ENCODE results near the gene ADORA2A. TPM values are rescaled to one million over a fixed set of nuclear protein-coding genes. Genes with fewer than 3 reads are reported as not detected.
A peak's percentile ranks its signal among the peaks of the same experiment; 100 is the strongest.

ADORA2A gene
- total RNA-seq, 1 experiment from 2014 or later: 3.5 TPM

DNA sequence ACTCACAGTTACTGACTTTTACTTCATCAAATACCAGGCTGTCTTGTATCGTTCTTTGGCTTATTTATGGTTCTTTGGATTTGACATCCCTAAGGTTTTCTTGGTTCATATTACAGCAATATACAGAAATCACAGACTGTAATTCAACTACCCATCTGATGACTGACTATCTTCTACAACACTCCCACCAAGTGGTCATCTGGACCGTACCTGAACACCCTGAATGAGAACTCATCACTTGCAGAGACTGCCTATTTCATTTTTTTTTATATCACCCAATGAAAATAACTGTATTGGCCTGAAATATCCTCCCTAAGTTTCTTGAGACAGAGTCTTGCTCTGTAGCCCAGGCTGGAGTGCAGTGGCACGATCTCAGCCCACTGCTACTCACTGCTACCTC is 58.2 kb downstream of the ADORA2A start:
- no peaks in the 10 kb centered on the region for H3K4me1 ChIP-seq (ENCODE audit: insufficient read depth, low read length)
- WGBS (ENCODE audit: extremely low coverage, insufficient read length, low lambda C conversion rate): no CpG with 5 or more reads among the region's 3 CpGs
- no peak overlapping the region for H2AK5ac ChIP-seq (ENCODE audit: insufficient read length, low read length)
- H3K36me3 Mint-ChIP-seq (ENCODE audit: insufficient read depth in 1 of 3, low read depth in 3 of 3): no peaks in the 10 kb centered on the region
- no peak overlapping the region for H4K5ac ChIP-seq (ENCODE audit: insufficient read length, low read depth, low read length)
- no peaks in the 10 kb centered on the region for H3K9me3 Mint-ChIP-seq
- no peak overlapping the region for H3K4ac ChIP-seq (ENCODE audit: low read depth, low read length)
- H4K20me1 ChIP-seq (ENCODE audit: control insufficient read depth, insufficient read depth, insufficient read length): no peaks in the 10 kb centered on the region
- no peak overlapping the region for H2BK20ac ChIP-seq (ENCODE audit: low read depth, low read length, poor library complexity, severe bottlenecking)
- H3K79me2 ChIP-seq (ENCODE audit: insufficient read depth, low read length): no peaks in the 10 kb centered on the region
- peaks cover 14 to 16% of the 10 kb centered on the region in 2 experiments for H3K4me1 Mint-ChIP-seq
- H2BK12ac ChIP-seq (ENCODE audit: insufficient read length, low read depth, low read length): no peak overlapping the region
- H2BK120ac ChIP-seq (ENCODE audit: low read depth, low read length, poor library complexity, severe bottlenecking): no peak overlapping the region
- H3K27me3 Mint-ChIP-seq (ENCODE audit: low read depth): peaks cover 2% of the 10 kb centered on the region; the same call in 1 of the 2 replicates
- no peak overlapping the region for H2BK5ac ChIP-seq (ENCODE audit: insufficient read length, low read length)
- H3T11ph ChIP-seq (ENCODE audit: low read length): no peak overlapping the region
- no peaks in the 10 kb centered on the region for H3K27me3 ChIP-seq (ENCODE audit: insufficient read depth, low read length)
- H3K23ac ChIP-seq (ENCODE audit: insufficient read length, low read depth, low read length): no peak overlapping the region
- H3K27ac ChIP-seq (ENCODE audit: insufficient read length, low read depth, low read length): no peak overlapping the region
- H3K4me3 Mint-ChIP-seq: no peak overlapping the region
- no peak overlapping the region for H3K14ac ChIP-seq (ENCODE audit: insufficient read depth, low read length)
- H4K8ac ChIP-seq (replicated peaks; ENCODE audit: insufficient read length, low read depth, low read length): no peak overlapping the region
- no peaks in the 10 kb centered on the region for H3K9me3 ChIP-seq (ENCODE audit: control insufficient read depth, low read depth, low read length)
- H2AFZ ChIP-seq (ENCODE audit: low read length): no peak overlapping the region
- H2BK15ac ChIP-seq (ENCODE audit: low read depth, low read length): no peak overlapping the region
- no peak overlapping the region for H3K4me2 ChIP-seq (ENCODE audit: insufficient read depth, insufficient read length, low read length)
- DNase-seq: no peak
- TF ChIP-seq, protein P1, sequence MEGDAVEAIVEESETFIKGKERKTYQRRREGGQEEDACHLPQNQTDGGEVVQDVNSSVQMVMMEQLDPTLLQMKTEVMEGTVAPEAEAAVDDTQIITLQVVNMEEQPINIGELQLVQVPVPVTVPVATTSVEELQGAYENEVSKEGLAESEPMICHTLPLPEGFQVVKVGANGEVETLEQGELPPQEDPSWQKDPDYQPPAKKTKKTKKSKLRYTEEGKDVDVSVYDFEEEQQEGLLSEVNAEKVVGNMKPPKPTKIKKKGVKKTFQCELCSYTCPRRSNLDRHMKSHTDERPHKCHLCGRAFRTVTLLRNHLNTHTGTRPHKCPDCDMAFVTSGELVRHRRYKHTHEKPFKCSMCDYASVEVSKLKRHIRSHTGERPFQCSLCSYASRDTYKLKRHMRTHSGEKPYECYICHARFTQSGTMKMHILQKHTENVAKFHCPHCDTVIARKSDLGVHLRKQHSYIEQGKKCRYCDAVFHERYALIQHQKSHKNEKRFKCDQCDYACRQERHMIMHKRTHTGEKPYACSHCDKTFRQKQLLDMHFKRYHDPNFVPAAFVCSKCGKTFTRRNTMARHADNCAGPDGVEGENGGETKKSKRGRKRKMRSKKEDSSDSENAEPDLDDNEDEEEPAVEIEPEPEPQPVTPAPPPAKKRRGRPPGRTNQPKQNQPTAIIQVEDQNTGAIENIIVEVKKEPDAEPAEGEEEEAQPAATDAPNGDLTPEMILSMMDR (conservative IDR thresholded peaks at IDR 0.05): peak; percentile 24; the same call in 2 of the 3 replicates
- H4K91ac ChIP-seq (ENCODE audit: insufficient read length, low read depth, low read length): no peak overlapping the region
- no peaks in the 10 kb centered on the region for H3K23me2 ChIP-seq (ENCODE audit: insufficient read length, low read depth, low read length, poor library complexity, severe bottlenecking)
- H3K18ac ChIP-seq (ENCODE audit: insufficient read length, low read depth, low read length): no peak overlapping the region
- H3K27ac Mint-ChIP-seq: no peak overlapping the region
- no peak overlapping the region for H3K56ac ChIP-seq (ENCODE audit: insufficient read length, low read depth, low read length)
- no peak overlapping the region for H3K9ac ChIP-seq (ENCODE audit: extremely low read depth, insufficient read length, low read length)
- H3K79me1 ChIP-seq (ENCODE audit: insufficient read depth, low read depth, low read length, poor library complexity, severe bottlenecking): no peaks in the 10 kb centered on the region

Data from H9 (cell line).